GM19468 (cell line): ENCODE measurements around the gene SMIM17.

Experiments
- ATAC-seq: cut with Tn5 transposase; IDR thresholded peaks from one replicate; pipeline ENCODE4 v1.9.1; 2021; ENCODE audit warnings: mild to moderate bottlenecking, moderate library complexity, moderate number of reproducible peaks; ENCODE audit not compliant: unreplicated experiment; ENCODE audit errors: extremely low read depth

SMIM17 gene

DNA sequence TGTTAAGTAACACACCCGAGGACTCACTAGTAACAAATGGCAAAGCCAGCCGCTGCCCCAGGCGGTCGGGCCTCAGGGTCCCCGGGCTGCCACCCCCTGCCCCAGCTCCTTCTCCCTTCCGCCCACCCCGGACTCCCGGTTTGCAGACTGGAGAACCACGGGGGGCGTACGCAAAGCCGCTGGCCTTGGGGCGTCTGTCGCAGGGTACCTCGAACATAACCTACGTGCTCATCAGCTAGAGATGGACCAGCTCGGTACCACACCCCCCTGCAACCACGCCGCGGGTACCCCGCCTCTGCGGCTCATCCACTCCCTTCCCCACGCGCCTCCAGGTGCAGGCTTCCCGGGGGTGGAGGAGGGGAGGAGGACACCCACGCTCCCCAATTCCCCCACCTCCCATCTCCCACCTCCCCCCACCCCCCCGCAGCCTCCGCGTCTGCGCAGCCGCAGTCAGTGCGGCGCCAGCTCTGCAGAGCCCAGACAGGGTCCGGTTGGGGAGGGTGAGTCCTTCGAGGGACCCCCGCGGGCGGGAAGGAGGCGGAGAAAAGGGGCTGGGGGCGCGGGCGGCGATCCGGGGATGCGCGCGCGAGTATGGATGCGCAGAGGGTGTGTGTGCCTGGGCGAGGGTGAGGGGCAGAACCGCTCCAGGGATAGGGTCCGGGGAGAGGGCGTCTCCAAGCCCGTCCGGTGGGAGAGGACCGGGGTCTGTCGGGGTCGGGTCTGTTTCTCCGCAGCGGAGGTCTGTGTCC lies at the start of gene SMIM17:
SMIM17 (plus strand) TSS at position 449 of the 749 bp plus-strand sequence. CDS start 2,509 bp downstream, outside the sequence.
- no peak for ATAC-seq

DNA sequence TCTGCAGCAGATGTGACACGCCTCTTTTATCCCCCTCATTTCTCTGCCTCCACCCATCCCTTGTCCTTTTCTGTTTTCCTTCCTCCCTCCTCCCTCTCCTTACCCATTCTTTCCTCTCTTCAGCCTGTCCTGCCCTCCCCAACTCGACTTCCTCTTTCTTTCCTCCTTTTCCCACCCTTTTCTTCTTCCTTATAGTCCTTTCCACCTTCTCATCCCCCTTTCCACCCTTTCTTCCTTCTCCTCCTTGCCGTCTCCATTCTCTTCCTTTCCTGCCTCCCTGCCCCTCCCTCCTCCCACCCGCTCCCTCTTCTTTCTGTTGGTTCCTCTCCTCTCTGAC lies 48.5 kb upstream of the SMIM17 start:
- ATAC-seq, result no peak

DNA sequence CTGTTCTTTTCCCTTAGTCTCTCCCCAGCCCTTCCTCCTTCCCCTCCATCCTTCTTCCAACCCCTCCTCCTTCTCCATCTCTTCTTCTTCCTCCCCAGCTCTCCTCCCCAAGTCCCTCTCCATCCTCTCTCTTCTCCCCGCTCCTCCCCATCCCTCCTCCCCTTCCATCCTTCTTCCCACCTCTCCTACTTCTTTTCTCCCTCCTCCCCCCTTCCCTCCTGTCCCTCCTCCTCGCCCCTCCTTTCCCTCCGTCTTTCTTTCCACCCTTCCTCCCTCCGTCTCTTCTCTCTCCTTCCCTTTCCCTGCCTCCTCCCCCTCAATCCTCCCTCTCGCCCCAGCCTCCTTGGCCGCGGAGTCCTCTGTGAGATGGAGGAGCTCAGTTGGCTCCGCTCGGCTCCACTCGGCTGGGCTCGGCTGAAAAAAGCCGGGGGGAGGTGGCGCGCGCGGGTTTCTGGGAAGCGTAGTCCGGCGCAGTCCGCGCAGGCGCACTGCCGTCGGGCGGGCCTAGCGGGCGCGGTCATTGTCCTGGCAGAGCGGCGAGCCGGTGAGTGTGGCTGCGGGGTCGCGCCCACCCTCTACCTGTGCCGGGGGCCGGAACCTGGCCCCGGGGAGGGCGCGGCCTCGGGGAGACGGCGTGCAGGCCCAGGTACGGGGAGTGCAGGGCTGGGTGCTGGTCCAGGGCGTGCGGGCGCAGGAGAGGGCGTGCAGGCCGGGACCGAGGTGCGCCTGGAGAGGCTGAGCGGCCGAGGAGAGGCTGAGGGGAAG lies 48.0 kb upstream of the SMIM17 start, which contains the start of gene ZNF71:
ZNF71 (plus strand) TSS at position 520 of the 765 bp plus-strand sequence. CDS start 6,257 bp downstream, outside the sequence.
- peak; percentile 74 for ATAC-seq

DNA sequence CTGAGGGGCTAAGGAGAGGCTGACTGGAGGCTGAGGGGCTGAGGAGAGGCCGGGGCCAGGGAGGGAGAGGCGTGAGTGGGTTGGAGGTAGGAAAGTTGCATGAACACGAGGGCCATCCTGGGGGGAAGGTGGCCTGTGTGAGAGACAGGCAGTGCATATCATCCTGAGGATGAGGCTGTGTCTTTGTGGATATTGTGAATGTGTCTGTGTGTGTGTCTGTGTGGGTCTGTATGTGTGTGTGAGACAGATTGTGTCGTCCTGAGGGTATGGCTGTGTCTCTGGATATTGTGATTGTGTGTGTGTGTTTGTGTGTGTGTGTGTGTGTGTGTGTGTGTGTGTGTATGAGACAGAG lies 47.4 kb upstream of the SMIM17 start:
- no peak for ATAC-seq

DNA sequence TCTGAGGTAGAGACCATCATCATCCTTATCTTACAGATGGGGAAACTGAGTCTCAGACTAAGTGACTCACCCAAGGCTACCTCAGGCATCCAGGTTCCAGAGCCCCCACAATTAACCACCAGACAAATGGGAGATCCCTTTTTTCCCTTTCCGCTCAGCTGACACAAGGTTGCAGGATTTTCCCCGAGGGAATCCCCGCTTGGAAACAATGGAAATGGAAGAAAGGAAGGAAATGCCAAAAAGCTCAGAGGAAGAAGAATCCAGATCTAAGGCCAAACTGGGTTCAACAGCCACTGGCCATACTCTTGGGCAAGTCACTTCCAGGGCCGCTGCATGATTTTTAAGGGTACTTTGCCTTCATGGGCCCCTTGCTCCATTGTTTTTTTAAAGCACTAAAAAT lies 46.3 kb upstream of the SMIM17 start:
- ATAC-seq, result no peak

DNA sequence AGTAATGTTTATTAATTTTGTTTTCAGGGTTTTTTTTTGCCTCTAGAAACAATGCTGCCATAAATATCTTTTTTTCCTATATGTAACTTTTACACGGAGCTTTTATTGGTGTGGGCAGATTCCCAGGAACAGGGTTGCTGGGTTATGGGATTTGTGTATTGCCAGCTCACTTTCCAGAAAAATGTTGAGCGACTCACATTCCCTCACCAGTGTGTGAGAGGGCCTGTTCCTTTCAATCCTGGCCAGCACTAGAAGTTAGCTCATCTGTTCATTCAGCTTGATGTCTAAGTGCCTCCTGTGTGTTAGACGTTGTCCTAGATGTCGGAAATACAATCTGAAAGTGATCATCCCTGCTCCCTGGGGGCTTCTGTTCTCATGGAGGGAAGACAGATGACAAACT lies 45.3 kb upstream of the SMIM17 start:
- ATAC-seq, result no peak

DNA sequence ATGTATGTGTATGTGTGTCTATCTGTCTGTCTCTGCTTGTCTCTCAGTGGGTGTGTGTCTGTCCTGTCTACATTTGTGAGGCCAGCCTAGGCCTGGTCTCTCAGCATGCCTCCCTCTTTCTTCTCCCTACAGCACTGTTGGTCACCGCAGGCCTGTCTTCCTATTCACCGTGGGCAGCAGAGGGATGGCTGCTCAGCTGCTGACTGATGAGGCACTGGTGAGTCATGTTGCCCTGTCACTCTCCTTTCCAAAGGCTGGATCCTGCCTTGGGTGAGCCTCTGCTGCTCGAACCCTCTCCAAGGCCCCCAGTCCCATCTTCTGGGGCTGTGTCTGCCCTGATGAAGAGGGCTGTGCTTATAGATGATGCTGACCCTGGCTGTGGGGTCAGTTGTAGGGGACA lies 41.6 kb upstream of the SMIM17 start:
- no peak for ATAC-seq

DNA sequence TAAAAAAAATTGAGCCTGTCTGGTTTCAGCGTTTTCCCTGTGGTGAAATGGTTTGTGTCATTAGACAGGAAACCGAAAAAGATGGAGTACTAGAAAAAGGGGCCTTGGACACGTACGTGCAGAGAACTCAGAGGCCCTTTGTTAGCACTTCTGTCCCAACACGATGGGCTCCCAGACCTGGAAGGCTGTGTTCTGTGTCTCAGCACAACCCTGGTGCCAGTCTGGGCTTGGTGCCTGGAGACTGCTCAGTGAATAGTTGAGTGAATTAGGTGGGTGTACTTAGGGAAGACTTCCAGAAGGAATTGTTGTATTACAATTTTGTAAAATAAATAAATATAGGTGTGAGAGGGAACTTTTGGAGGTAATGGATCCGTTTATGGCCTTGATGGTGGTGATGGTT lies 39.1 kb upstream of the SMIM17 start:
- ATAC-seq, result no peak

DNA sequence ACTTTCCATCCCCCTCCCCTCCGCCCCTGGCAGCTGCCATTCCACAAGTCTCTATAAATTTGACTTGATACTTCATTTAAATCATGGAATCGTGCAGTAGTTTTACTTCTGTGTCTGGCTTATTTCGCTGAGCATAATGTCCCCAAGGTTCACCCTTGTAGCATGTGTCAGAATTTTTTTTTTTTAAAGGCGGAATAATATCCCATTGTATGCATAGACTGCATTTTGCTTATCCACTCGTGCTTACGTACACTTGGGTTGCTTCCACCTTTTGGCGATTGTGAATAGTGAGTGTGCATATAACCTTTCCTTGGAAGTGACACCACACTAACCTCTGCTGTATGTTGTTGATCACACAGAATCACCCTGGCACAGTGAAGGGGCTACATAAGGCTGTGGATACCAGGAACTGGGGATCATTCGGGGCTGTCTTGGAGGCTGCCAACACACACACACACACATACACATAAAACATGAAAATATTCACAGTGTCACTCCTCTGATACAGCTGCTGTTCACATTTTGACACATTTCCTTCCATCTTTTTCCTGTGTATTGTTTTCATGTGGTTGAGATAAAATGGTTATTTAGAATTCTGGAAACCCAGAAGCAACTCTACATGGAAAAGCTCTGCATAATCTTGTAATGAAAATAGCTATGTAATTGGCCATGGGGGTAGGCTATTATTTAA lies 34.5 kb upstream of the SMIM17 start:
- no peak for ATAC-seq

DNA sequence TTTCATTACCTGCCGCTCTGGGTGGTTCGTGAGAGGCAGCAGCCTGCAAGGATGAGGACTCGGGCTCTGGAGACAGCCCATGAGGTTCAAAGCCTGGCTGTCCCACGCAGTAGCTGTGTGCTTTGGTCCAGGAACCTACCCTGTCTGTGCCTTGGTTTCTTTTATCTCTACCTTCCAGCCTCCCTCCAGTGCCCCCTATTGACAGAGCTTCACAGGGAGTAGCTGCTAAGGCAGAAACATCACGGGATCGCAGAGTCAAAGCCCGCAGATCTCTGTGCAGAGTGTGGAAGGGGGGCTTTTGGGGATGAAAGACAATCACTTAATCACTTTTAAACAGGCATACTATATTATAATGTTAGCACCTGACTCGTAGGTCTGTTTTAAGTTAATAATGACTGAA lies 31.7 kb upstream of the SMIM17 start:
- ATAC-seq, result no peak

DNA sequence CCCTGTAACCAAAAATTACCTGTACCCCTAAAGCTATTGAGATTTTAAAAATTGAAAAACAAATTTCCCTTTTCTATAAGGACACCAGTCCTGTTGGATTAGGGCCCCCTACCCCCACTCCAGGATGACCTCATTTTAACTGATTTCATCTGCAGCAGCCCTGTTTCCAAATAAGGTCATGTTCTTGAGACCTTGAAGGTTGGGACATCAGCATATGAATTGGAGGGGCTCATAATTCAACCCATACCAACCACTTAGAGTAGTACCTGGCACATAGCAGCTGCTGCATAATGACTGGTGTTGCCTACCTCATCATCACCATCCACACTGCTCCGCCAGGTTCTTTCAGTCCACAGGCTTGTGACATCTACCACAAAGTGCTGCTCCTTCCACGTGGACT lies 30.2 kb upstream of the SMIM17 start:
- ATAC-seq, result no peak

DNA sequence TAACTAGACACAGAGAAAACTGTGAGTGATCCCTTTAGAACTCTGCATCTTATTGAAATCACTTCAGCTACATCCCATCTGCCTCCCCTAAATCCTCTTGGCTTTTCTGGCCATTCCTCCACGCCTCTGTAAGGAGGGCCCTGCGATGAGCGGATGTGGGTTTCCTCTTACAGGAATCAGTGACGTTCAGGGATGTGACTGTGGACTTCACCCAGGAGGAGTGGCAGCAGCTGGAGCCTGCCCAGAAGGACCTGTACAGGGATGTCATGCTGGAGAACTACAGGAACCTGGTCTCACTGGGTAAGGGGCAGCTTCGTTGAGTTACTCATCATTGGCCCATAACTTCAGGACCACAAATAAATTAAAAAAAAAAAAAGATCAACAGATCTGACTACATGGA lies 29.3 kb upstream of the SMIM17 start:
- no peak for ATAC-seq

DNA sequence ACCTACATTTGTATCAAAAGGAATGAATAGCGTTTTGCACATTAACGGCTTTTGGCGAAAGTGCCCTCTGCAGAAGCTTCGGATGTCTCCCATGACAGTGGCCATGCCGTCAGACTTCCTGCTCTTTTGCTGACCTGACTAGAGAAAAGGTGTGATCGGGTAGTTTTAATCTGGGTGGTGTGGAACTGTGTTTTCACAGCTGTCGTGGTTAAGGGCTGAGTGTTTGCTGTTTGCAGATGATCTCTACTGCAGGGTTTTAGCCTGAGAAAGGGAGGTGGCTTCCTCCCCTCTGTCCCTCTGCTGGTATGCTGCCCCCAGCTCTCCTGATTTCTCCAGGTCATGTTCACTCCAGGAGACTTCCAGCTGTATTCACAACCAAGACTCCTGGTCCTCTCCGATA lies 25.4 kb upstream of the SMIM17 start:
- no peak for ATAC-seq

DNA sequence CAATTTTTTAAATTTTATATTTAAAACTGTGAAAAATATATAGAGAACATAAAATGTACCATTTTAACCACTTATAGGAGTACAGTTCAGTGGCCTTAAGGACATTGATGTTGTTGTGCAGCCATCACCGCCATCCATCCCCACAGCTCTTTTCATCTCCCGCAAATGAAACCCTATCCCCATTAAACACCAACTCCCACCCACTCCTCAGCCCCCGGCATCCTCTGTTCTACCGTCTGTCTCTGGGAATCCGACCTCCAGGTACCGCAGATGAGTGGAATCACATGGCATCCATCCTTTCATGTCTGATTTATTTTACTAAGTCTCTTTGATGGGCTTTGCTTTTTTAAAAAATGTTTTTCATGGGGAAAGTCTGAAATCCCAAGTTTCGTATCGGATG lies 23.8 kb upstream of the SMIM17 start:
- no peak for ATAC-seq

DNA sequence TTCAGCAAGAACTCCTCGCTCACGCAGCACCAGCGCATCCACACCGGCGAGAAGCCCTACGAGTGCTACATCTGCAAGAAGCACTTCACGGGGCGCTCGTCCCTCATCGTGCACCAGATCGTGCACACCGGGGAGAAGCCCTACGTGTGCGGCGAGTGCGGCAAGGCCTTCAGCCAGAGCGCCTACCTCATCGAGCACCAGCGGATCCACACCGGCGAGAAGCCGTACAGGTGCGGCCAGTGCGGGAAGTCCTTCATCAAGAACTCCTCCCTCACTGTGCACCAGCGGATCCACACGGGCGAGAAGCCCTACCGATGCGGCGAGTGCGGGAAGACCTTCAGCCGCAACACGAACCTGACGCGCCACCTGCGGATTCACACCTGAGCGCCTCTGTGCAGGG lies 20.6 kb upstream of the SMIM17 start:
- no peak for ATAC-seq

DNA sequence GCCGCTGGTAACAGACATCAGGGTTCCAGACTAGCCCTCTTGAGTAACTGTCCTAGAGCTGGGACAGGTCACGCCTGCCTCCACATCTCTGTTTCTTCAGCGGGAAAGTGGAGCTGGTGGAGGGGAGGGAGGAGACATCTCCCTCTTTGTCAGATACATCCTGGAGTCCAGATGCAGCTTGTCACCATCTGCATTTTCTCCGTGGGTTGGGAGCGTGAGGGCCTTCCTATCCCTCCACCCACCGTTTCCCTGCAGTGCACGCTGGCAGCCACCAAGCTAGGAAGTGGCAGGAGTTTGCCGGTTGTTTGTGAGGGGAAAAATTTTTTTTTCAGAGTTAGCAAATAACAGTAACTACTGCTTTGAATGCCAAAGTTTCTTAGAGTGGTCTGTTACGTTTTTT lies 20.0 kb upstream of the SMIM17 start:
- no peak for ATAC-seq

DNA sequence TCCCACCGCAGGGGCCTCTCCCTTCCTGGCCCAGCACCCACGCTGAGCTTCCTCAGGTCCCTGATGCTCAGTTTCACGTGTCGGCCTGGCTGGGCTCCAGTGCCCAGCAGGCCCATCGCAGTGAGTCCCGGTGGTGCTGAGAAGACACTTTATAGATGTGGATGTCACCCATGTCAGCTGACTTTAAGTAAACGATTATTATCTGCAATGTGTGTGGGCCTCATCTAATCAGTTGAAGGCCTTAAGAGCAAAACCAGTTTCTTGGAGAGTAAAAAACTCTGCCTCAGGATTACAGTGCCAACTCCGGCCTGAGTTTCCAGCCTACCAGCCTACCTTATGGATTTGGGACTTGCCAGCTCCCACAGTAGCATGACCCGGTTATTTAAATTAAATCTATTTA lies 17.3 kb upstream of the SMIM17 start:
- no peak for ATAC-seq

DNA sequence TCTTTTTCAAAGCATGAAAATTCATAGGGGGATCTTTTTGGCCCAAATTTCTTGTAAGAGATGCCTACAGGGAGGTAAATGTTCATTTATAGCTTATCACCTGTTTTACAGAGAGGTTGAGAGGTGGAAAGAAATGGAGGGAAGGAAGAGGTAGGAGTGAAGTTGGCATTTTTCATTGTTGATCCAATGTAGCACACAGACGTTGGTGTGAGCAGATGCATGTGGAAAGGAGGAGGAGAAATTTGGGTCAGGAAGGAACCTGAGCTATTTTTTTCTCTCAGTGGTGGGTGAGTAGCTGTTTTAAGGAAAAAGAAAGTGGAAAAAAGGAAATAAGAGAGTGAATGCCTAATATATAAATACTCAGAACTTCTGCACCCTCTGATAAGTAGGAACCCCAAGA lies 9.9 kb upstream of the SMIM17 start:
- ATAC-seq, result no peak

DNA sequence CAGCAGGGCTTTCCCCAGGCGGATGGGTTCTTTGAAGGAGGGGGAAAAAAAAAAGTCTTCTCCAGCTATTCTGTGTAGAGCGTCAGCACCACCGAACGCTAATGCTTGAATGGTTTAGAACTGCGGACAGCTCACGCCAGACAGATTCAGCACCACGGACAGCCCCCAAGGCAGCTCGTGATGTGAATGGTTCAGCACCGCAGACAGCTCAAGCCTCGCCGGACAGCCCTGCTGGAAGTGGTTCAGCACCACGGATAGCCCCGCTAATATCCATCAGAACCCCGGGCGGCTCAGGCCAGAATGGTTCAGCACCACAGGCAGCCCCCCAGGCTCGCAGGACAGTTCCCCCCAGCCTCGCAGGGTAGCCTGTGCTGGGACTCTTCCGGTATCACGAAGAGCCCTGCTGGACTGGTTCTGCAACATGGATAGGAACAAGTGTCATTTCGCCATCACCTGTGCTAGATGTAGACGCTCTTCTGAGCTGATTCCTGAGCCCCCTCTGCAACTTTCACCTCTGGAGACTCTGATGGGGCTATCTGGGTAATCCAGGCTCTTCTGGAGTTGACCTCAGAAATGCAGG lies 4.9 kb upstream of the SMIM17 start:
- no peak for ATAC-seq

DNA sequence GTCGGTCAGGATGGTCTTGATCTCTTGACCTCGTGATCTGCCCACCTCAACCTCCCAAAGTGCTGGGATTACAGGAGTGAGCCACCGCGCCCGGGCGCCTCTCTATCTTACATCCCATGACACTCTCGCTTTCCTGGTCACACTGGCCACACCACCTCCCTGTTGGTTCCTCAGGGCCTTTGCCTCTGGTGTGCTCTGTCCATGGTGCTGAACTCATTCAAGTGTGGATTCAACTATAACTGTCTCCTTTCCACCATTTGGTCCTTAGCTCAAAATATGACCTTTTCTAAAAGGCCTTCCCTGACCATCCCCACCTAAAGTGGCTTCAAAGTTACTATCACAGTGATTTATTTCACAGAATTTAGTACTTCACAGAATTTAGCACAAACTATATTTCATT lies 3.7 kb upstream of the SMIM17 start:
- no peak for ATAC-seq

DNA sequence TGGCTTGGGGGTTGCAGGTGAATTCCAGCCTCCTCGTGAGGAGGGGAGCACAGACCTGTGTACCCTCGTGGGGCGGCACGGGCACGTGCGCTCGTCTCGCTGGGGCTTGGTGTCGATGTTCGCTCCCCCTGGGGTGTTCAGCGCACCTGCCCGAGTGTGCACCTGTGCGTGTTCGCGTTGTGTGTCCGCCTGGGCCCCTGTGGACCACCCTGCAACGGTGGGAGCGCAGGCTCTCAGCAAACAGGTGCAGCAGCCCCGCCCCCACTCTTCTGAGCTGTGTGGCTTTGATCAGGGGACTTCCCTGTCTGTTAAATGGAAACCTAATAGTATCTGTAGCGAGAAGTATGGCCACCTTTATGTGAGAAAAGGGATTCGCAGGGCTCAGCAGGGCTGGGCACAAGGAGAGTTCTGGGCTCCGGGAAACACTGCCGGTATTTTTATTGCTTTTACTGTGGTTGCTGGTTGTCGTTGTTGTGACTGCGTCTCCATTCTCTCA lies 549 bp downstream of the SMIM17 start:
- no peak for ATAC-seq
